ENCODE data around the gene CYP1A1.

GRCh38 chr15:74752531-74752930 lies 27.2 kb upstream of the CYP1A1 start:
- TF ChIP-seq CTCF (conservative IDR thresholded peaks at IDR 0.05 in 1 of 2, IDR thresholded peaks at IDR 0.05 in 1 of 2; ENCODE audit: extremely low read depth in 1 of 2, insufficient read depth in 1 of 2, low read depth in 1 of 2, low read length in 2 of 2) (no peak), EZH2 (IDR thresholded peaks at IDR 0.05; ENCODE audit: borderline replicate concordance, low read length) (no peak)
